ENCODE measurements around the gene PLEKHM3.

GRCh38 chr2:207784898-207785297, 240.4 kb downstream of the PLEKHM3 start:
- no peak for TF ChIP-seq EZH2phosphoT487 (IDR thresholded peaks at IDR 0.05; ENCODE audit: insufficient read depth, low read depth)
- TF ChIP-seq EZH2 (IDR thresholded peaks at IDR 0.05; ENCODE audit: insufficient read depth, poor library complexity, severe bottlenecking), result no peak
